GM19035 (cell line): ENCODE results near the gene ACACB.

ENCODE experiments used
- ATAC-seq: cut with Tn5 transposase; IDR thresholded peaks from one replicate; pipeline ENCODE4 v1.9.1; 2021; ENCODE audit not compliant: unreplicated experiment

ACACB gene

DNA sequence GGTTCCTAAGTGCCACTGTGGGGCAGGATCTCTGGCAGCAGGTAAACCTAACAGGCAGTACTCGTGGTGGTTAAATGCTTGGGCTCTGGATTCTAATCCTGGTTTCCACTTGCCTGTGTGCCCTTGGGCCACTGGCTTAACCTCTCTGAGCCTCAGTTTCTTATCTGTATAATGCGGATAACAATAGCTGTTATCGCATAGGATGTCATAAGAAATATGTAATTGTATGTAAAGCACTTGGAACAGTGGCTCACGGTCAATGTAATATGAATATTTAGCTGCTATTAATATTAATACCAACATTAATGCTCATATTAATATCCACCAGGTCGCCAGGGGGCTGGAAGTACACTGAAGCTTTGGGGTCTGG, 175.9 kb downstream of the ACACB start:
- ATAC-seq, result no peak

DNA sequence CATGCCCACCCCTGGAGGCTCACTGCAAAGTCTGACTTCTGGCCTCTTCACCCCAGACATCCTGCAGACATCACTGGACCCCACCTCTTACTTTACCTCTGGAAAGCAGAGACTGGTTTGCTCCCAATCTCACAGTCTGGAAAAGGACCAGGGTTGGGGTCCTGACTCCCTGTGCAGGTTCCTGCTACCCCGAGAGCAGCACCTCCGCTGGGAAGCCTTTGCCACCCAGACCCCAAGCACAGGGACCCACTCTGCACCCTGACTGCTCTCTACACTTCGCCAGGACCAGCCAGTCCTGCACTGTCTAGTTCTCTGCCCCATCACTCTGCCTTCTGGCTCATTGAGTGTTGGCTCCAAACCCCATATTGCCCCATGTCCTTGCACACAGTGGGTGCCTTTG, 176.7 kb downstream of the ACACB start:
- no peak for ATAC-seq

DNA sequence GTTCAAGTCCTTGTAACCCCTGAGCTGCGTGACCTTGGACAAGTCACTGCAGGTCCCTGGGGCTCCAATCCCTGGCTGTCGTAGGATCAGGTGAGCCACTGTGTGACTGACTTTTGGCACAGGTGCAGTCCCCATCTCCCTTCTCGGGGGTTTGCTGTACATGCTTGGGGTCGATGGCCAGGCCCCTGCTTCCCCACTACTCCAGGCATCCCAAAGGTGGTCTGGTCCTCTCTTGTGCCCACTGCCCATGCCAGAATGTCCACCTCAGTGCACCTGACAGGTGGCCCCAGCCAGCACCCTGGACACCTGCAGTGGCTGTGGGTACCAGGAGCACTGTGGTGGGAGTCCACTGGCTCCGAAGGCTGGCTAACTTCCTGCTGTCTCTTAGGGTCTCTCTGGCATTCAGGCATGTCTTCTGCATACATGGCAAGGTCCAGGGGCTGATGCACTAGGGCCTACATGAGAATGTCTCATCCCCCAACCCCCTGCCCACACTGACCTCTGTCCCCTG, 178.0 kb downstream of the ACACB start:
- no peak for ATAC-seq

DNA sequence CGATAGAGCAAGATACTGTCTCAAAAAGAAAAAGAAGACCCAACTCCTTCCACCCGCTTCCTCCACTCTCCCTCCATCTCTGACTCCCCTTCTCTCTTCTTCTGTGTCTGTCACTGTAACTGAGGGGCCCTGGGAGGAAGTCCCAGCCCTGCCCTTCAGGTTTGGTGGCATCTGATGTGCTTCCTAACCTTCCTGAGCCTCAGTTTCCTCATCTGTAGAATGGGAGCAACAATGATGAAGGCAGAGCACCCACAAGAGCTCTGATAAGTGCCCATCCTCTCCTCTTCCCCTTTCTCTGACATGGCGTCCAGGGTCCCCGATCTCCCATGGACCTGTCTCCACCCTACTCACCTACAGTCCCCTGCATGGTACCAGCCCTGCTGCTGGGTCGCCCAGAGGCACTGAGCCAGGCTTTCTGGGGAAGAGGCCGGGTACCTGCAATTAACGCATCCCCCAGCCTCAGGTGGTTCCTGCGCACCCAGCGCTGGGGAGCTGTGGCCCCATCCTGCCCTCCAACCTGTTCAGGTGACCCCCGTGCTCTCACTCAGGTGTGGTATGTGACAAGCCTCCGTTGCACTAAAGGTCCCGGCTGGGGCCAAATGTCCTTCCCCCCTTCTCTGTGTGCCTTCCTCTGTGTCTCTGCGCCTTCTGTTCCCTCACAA, 179.5 kb downstream of the ACACB start:
- ATAC-seq, result no peak

DNA sequence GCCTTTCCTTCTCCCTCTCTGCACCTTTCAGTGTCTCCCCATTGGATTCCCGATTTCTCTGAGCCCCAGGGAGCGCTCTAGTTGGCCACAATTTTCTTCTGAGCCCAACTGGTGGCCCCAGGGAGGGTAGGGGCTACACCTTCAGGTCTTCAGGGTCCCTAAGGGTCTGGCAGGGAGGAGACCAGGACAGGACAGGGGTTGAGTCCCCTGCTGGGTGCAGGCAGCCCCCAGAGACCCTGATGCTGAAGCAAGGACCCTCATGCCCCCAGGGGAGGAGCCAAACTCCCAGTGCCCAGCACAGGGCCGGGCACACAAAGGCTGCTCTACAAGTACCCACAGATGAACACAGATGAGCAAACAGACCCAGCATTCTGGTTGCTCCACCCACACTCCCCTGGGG, 180.0 kb downstream of the ACACB start:
- ATAC-seq, result no peak

DNA sequence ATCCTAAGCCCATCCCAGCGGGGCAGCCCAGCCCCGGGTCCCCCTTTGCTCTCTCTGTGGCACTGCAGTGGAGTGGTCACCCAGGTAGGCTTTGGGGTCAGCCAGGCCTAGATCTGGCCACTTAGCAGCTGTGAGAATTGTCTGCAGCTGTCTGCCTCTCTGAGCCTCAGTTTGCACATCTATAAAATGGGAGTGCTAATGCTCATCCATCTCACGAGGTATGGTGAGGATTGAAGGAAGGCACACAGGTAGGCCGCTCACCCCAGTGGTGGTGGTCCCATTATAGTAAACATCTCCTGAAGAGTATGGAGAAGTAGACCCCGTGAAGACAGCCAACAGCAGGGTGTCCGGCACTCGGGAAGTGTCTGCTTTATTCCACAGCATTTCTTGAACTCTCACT, 183.5 kb downstream of the ACACB start:
- no peak for ATAC-seq

DNA sequence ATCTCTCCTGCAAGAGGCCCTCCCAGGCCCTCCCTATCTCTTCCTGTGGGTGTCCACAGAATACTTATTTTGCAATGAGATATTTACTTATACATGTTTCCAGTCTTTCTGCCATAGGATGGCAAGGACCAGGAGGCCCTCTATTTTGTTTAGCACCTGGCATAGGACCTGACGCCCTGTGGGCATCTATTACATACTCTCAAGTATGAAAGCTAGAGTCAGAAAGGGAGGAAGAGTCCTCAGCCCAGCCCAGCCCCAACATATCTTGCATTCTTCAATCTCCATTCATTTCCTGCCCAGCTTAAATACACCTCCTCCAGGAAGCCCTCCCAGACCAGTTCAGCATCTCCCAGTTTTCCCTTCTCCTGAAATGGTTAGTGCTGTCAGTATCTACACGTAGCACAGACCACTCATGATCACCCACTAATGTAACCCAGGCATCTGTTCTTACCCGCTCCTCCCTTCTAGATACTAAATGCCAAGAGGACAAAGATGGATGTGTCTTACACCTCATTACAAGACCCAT, 185.3 kb downstream of the ACACB start:
- ATAC-seq, result no peak

DNA sequence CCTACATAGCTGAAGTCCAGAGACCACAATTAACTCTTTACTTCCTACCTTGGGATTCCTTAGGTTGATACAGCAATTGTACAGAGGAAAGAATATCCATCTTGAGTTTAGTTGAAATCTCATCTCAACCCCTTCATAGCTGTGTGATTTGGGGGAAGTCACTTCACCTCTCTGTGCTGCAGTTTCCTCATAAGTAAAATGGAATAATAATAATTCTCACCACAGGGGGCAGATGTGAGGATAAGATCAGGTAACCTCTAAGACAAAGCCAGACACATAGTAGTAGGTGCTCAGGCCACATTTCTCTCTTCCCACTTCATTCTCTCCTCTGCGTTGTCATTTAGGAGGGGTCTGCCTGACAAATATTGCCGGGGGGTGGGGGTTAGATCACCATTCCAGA, 186.0 kb downstream of the ACACB start:
- ATAC-seq, result no peak

DNA sequence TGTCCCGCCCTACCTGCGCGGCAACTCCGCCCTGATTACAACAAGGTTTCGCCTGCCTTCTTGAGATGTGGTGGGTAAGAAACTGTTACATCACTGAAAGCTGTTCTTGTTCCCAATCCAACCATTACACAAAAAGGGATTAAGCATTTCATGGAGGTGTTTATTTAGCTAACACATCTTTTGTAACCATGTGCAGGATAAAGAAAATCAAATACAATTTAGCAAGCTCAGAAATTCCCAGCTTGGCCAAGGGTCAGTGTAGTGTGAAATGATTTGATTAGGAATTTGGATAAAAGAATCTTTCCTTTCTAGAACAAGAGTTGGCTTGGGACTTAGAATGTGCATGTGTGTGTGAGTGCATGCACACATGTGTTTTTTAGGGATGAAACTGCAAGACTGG, 186.4 kb downstream of the ACACB start:
- no peak for ATAC-seq

DNA sequence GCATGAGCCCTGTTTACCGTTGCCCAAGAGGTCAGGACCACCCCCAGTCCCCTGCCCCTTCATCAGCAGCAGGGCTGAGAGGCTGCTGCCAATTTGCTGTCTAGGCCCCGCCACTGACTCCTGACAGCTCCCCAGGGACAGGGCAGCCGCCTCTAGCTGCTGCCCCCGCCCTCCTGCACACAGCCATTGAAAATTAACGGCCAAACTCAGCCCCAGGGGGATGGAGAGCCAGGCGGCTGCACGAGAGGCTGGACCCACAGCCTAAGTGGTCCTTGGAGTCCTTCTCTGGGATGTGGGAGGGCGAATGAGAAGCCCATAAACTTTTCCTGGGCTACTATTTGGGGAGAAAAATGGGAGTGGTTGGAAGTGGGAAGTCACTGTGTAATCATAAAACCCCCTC, 188.1 kb downstream of the ACACB start:
- ATAC-seq, result no peak

DNA sequence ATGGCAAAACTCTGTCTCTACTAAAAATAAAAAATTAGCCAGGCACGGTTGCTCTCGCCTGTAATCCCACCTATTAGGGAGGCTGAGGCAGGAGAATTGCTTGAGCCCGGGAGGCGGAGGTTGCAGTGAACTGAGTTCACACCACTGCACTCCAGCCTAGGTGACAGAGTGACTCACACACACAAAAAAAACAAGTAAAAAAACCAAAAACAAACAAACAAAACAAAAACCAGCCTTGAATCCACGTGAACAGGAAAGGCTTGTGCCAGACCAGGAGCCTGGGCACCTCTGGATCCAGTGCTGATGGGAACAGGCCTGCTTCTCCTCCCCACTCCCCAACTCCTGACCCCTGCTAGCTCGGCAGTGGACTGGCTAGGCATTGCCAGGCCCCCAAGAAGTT, 189.2 kb downstream of the ACACB start:
- ATAC-seq, result no peak

DNA sequence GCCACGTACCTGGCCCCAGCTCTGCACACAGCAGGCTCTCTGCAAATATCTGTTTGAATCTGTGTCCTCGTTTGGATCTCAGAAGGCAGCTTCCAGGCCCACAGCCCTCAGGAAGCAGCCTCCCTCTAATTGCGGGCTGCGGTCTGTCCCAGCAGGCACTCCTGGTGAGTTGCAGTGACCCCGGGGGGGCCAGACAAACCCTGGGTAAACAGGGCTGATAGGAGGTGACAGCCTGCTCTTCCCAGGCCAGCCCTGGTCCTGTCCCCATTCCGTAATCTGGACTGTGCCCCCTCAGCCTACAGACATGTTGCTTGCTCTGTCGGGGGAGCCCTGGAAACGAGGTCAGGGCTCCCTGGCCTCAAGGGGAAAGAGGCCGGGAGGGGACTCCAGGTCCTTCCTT, 190.7 kb downstream of the ACACB start:
- no peak for ATAC-seq

DNA sequence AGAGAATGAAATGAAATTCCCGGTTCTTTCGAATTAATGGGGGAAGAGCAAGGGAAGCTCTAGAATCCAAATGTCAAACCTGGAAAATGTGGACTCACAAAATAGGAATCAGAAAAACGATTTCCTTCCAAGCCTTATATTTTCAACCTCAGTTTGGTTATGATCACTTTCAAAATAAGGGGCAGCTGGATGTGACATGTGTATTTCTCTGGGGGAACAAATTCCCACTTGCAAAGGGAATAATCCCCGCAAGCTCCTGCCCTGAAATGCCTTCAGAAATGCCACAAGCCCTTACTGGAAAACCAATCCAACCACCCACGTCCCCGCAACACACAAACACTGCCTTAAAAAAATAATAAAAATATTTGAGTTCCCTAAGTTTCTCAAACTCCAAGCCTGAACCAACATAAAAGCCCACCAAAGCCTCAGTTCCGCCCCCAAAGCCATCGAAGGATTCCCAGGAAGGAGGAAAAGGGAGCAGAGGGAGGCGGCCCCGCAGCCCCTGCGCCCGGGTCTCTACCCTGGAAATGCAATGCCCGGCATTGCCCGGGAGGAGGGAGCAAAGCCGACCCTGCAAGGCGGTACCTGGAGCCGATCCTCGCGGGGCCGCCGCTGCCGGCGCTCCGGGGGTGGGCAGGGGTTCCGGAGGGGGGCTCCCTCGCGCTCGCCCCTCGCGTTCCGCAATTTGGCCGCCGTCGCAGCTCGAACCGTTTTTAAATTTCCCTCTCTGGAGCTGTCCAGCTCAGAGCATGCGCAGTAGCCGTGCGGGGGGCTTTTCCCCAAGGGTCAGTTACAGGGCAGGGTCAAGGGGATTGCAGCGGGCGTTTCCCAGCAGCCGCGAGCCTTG, 192.4 kb downstream of the ACACB start, which contains the start of gene FOXN4:
Gene FOXN4, minus strand, starts transcription at position 751 of the 847 bp plus-strand sequence. CDS start 963 bp downstream, outside the sequence.
- ATAC-seq, result no peak

DNA sequence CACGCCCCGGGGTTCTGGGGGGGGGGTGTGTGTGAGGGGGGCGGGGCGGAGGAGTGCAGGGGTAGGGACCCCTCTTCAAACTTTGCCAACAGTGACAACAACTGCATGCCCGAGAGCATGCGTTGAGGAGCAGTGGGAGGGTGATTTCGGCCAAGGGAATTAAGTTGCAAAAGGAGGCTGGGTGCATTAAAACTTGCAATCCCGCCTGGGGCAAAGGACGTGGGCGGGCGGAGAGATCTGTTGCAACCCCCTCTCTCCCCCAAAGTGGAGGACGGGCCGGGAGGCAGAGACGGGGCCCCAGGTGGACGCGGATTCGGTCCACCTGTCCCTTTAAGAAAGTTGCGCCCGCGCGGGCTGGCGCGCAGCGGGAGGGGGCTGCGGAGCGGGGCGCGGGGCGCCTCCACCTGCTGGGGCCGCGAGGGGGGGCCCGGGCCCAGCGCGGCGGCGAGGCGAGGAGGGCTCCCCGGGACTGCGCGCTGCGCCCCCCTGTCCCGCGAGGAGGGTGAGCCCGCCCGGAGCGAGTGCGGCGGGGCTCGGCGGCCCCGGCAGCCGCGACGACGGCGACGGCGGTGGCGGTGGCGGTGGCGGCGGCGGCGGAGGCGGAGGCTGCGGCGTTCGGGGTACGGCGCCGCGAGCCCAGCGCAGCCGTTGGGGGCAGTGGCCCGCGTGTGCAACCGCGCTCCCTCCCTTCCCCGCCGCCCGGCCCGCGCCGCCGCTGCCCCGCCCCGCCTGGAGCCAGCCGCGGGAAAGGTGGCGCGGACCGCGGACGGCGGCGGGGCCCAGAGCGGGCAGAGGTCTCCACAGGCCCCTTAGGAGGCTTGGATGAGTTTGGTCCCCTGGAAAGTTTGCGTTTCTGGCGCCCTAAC, 193.2 kb downstream of the ACACB start:
- no peak for ATAC-seq

DNA sequence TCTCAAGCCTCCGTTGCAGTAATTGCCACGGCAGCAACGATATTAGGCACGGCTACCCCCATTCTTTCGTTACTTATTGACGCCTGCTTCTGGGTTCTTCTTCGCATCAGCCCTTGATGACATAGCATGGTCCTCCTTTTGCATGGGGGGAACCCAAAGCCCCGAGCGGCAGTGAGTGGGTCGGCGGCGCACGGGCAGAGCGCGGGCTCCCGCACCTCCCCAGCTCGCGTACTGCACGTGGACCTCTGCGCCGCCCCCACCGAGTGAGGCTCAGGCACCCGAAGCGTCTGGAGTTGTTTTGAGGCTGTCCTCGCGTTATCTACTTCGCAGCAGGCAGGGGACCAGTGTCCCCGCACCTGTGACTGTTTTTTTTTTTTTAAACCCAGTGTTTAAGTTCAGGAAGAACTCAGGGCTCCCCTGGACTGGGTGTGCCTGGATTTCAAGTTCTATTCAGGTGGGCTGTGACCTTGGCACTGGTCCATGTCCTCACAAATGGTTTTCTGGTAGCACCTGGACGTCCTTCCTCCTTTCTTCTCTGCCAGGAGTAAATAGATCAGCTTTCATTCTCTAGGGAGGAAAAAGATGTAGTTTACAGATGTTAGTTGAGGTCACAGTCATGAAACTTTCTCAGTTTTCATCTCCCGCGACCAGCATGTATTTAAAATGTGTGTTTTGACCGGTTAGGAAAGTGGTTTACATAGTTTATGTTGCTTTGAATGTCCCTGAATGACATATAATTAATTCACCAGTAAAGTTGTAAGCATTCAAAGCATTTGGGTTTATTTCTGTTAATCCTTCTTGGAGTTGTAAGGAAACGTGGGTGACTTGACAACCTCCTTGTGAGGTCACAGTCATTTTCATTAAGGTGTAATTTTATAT, 194.1 kb downstream of the ACACB start:
- no peak for ATAC-seq
